HEK293 (cell line): ENCODE data around the gene AGO3.
"Not testable (repeated sequence)": the region's sequence is repeated elsewhere in the genome, so short reads cannot be mapped to it uniquely, and the experiment has no call there.

Experiments used
- CTCF ChIP-seq: fragments of 450-650 bp; formaldehyde crosslinking; IDR thresholded peaks from 2 replicates; pipeline ENCODE4 v1.5.1; 2016; ENCODE audit warnings: missing biosample characterization, missing genetic modification characterization
- KLF16 ChIP-seq: fragments of 450-650 bp; formaldehyde crosslinking; IDR thresholded peaks from 2 replicates; pipeline ENCODE4 v1.5.1; 2017; ENCODE audit warnings: missing biosample characterization, missing genetic modification characterization
- ZFP41 ChIP-seq: fragments of 450-650 bp; formaldehyde crosslinking; IDR thresholded peaks from 2 replicates; pipeline ENCODE4 v1.5.1; 2016; ENCODE audit warnings: missing biosample characterization, missing genetic modification characterization, borderline replicate concordance
- ZNF155 ChIP-seq: fragments of 450-650 bp; formaldehyde crosslinking; IDR thresholded peaks from 2 replicates; pipeline ENCODE4 v1.5.1; 2016; ENCODE audit warnings: missing biosample characterization, missing genetic modification characterization
- ZNF169 ChIP-seq: fragments of 450-650 bp; formaldehyde crosslinking; IDR thresholded peaks from 2 replicates; pipeline ENCODE4 v1.5.1; 2016; ENCODE audit warnings: missing biosample characterization, missing genetic modification characterization
- ZNF274 ChIP-seq, 2 experiments: fragments of 200-500 bp in 1 of 2; fragments of 450-650 bp in 1 of 2; sonication (Bioruptor generic) in 1 of 2; formaldehyde crosslinking in 1 of 2; IDR thresholded peaks; 2 replicates each; pipeline versions ENCODE4 v1.5.1 to v1.6.1; 2014 to 2016; ENCODE audit warnings: borderline replicate concordance in 1 of 2, inconsistent platforms in 1 of 2, low read length in 1 of 2, missing biosample characterization in 1 of 2, missing genetic modification characterization in 1 of 2
- ZNF416 ChIP-seq: fragments of 450-650 bp; formaldehyde crosslinking; IDR thresholded peaks from 2 replicates; pipeline ENCODE4 v1.5.1; 2016; ENCODE audit warnings: missing biosample characterization, missing genetic modification characterization
- ZNF660 ChIP-seq: fragments of 450-650 bp; IDR thresholded peaks from 2 replicates; pipeline ENCODE4 v1.5.1; 2018; ENCODE audit warnings: missing biosample characterization, mild to moderate bottlenecking, missing genetic modification characterization
- ZNF692 ChIP-seq: fragments of 450-650 bp; formaldehyde crosslinking; IDR thresholded peaks from 2 replicates; pipeline ENCODE4 v1.5.1; 2016; ENCODE audit warnings: missing biosample characterization, missing genetic modification characterization
- ZNF747 ChIP-seq: fragments of 450-650 bp; formaldehyde crosslinking; IDR thresholded peaks from 2 replicates; pipeline ENCODE4 v1.5.1; 2016; ENCODE audit warnings: missing biosample characterization, missing genetic modification characterization
- ZNF777 ChIP-seq: fragments of 450-650 bp; formaldehyde crosslinking; IDR thresholded peaks from 2 replicates; pipeline ENCODE4 v1.5.1; 2017; ENCODE audit warnings: missing biosample characterization, missing genetic modification characterization, borderline replicate concordance

GRCh38 chr1:35964277-35964676 is 33.4 kb downstream of the AGO3 start:
- not testable (repeated sequence) for TF ChIP-seq ZNF777 (tag by site-specific recombination); CTCF (tag by site-specific recombination); ZNF274 (IDR thresholded peaks at IDR 0.05; ENCODE audit: low read length); ZNF274 (tag by site-specific recombination; IDR thresholded peaks at IDR 0.05; ENCODE audit: borderline replicate concordance); ZNF155; ZFP41; ZNF692; ZNF416 (tag by site-specific recombination); ZNF660 (tag by site-specific recombination); ZNF747; ZNF169 (tag by site-specific recombination); KLF16
